ENCODE data around the gene ZBTB44. TPM values are rescaled to one million over a fixed set of nuclear protein-coding genes. Genes with fewer than 3 reads are reported as not detected.
A peak's percentile ranks its signal among the peaks of the same experiment; 100 is the strongest.

The ZBTB44 gene
- total RNA-seq, 4 donors from 2014 or later: 35.8 to 52.7 (median 45.7) TPM

DNA sequence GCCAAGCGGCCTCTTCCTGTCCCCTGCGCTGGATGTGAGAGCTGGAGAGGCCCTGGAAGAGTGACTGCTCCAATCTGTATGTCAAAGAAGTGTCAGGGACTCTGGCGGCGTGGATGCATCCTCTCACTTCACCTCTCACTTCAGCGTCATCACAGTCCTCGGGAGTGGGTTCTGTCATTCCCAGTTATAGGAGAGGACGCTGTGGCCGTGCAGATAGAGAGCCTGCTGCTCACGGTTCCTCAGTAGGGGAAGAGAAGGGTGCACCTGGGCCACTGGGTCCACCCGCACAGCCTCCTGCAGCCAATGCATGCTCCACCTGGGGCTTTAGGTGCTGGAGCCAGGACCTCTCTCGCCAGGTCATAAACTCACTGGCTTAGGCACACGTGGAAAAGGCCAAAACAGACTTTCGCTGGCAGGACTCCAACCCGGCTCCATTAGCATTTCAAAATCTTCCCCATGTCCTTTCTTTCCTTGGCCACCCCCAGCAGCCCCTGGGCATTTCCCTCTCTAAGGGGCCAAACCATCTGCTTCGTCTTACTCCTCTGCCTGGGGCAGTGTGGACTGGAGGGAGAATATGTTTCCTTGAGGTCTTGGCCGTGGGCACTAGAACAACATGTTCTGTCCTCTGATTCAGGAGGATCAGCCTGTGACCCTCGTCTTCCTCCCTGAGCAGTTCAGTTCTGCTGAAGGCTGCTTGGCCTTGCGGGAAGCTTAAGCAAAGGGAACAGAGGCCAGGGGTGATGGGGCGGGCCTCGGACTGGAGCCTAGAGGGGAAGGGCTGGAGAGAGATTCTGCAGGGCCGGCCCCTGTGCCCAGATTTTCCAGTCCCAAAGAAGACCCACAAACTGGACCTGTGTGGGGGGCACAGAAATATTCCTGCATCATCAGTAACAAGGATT lies 97.3 kb downstream of the ZBTB44 start:
- TF ChIP-seq POLR2A (IDR thresholded peaks at IDR 0.05): no peak
- TF ChIP-seq, protein P1, sequence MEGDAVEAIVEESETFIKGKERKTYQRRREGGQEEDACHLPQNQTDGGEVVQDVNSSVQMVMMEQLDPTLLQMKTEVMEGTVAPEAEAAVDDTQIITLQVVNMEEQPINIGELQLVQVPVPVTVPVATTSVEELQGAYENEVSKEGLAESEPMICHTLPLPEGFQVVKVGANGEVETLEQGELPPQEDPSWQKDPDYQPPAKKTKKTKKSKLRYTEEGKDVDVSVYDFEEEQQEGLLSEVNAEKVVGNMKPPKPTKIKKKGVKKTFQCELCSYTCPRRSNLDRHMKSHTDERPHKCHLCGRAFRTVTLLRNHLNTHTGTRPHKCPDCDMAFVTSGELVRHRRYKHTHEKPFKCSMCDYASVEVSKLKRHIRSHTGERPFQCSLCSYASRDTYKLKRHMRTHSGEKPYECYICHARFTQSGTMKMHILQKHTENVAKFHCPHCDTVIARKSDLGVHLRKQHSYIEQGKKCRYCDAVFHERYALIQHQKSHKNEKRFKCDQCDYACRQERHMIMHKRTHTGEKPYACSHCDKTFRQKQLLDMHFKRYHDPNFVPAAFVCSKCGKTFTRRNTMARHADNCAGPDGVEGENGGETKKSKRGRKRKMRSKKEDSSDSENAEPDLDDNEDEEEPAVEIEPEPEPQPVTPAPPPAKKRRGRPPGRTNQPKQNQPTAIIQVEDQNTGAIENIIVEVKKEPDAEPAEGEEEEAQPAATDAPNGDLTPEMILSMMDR (IDR thresholded peaks at IDR 0.05): no peak
- intact Hi-C loops (cut with DNase I; ENCODE audit: low total_unique reads): loop anchor here (10.0 kb wide), 1 partner anchor 647 kb away; no protein-coding TSS in a partner anchor
- no peak overlapping the region for H3K4me3 ChIP-seq (ENCODE audit: low read depth, poor library complexity, severe bottlenecking)
- peak; percentile 12 to 80 for DNase-seq (ENCODE audit: low spot score in 2 of 2)
- WGBS, 2 donors: 76 to 80% methylated on average over 19 to 21 of the region's 21 CpGs

DNA sequence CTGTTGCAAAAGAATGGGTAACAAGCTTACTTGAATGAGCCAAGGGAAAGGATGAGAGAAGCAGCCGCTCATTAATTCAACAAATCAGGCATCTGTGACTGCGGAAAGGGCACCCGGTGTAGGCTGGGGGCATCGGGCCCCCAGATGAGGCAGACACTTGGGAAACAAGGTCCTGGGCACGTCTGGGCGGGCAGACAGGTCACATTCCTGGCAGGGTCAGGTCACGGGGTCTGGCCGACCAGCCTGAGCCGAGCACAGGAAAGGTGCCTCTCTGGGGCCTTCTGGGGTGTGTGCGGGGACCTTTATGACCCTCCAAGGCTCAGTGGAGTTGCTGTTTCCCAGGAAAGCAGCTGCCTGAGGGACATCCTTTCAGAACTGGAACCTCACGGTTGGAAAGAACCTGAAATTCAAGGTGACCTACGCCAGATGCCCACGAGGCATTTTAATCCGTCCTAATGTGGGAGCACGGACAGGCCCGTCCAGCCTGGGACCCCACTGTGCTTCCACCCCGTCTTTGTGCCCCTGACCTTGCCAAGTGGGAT lies 98.1 kb downstream of the ZBTB44 start:
- 44 to 61% methylated on average over 16 to 17 of the region's 17 CpGs for WGBS, 2 donors

DNA sequence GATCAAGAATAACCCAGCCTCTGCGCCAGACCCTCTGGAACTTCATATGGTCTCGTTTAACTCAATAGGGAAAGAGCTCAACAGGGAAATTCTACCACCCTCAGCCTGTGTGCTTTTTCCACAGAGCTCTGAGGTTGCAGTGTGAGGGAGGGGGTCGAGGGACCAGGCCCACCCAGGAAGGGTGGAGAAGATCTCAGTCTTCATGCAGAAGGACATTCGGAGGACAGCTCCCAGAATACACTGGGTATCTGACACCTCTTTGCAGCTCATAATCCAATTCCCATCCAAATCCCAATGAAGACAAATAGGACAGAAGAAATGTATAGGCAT lies 98.5 kb downstream of the ZBTB44 start:
- intact Hi-C loops (cut with DNase I; ENCODE audit: low total_unique reads): loop anchor here (10.0 kb wide), 1 partner anchor 649 kb away; no protein-coding TSS in a partner anchor
- no peak overlapping the region for H3K4me3 ChIP-seq (ENCODE audit: low read depth, poor library complexity, severe bottlenecking)
- DNase-seq (ENCODE audit: low spot score in 2 of 2): no peak
- 61 to 62% methylated on average over 4 of the region's 4 CpGs for WGBS, 2 donors
- TF ChIP-seq POLR2A (IDR thresholded peaks at IDR 0.05): no peak
- TF ChIP-seq, protein P1 (IDR thresholded peaks at IDR 0.05): no peak

More for the DNA sequence above, 98.1 kb downstream of the ZBTB44 start:
- DNase-seq (ENCODE audit: low spot score in 2 of 2): peak in 1 of 2 donors; percentile 10
- intact Hi-C loops (cut with DNase I; ENCODE audit: low total_unique reads): loop anchor here (10.0 kb wide), 1 partner anchor 648 kb away; no protein-coding TSS in a partner anchor
- H3K4me3 ChIP-seq (ENCODE audit: low read depth, poor library complexity, severe bottlenecking): no peak overlapping the region
- TF ChIP-seq, protein P1 (IDR thresholded peaks at IDR 0.05): no peak
- TF ChIP-seq POLR2A (IDR thresholded peaks at IDR 0.05): no peak

DNA sequence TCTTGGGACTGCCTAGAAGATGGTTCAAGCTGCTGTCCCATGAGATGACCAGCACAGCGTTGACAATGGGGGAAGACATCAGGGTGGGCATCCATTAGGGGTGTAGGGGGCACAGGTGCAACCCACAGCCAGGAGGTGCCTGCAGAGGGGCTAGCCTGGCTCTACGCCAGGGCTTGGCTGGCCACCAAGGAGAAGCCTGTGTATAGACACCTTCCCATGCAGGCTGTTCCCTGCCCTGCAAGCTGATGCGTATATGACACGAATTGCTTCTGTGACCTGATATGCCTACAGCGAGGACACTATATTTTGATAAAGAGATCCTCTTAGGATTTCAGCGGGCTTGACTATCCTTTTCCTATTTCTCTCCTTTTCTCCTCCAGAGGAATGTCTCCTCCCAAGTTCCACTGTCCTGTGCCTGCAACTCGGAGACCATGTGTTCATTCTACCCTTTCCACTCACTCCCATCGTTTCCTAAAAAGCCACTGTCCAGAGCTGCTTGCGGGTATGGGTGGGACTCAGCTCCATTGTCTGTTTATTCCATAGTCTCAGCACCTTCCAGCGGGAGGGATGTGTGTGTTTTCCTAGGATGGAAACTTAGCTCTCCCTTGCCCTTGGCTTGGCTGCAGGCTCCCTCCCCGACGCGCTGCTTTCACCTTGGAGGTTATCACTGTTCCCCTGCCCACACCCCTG lies 99.0 kb downstream of the ZBTB44 start:
- DNase-seq (ENCODE audit: low spot score in 2 of 2): peak; percentile 11 to 82
- no peak overlapping the region for H3K4me3 ChIP-seq (ENCODE audit: low read depth, poor library complexity, severe bottlenecking)
- TF ChIP-seq POLR2A (IDR thresholded peaks at IDR 0.05): no peak
- TF ChIP-seq, protein P1 (IDR thresholded peaks at IDR 0.05): no peak
- intact Hi-C loops (cut with DNase I; ENCODE audit: low total_unique reads): loop anchor here (10.0 kb wide), 1 partner anchor 649 kb away; no protein-coding TSS in a partner anchor
- WGBS, 2 donors: 62 to 66% methylated on average over 13 of the region's 13 CpGs

DNA sequence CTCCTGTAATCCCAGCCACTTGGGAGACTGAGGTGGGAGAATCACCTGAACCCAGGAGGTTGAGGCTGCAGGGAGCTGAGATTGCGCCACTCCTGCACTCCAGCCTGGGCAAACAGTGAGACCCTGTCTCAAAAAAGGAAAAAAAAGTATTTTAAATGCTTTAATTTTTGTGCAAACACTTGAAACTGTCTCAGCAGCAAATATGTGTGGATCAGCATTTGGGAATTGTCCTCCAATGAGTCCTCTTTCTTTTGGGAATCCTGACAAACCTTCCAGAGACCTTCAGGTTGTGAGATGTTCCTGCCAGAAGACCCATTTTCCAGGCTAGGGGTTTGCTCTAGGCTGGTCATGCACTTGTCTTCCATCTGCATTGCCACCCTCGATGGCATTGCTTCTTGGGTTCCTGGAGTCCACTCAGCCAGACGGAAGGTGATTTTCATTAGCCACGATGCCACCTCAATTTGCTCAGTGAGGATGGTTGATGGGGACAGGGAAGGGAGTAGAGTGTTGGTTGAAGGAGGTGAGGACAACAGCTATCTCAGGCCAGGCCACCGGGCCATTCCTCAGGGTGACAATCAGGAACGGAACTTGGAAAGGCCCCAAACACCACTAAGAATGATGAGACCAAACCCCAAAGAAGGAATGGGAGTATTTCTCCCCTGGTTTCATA lies 99.7 kb downstream of the ZBTB44 start:
- TF ChIP-seq, protein P1 (IDR thresholded peaks at IDR 0.05): no peak
- no peak for TF ChIP-seq POLR2A (IDR thresholded peaks at IDR 0.05)
- WGBS, 2 donors: 85 to 86% methylated on average over 6 of the region's 6 CpGs
- no peak overlapping the region for H3K4me3 ChIP-seq (ENCODE audit: low read depth, poor library complexity, severe bottlenecking)
- peak; percentile 11 to 62 for DNase-seq (ENCODE audit: low spot score in 2 of 2)
- intact Hi-C loops (cut with DNase I; ENCODE audit: low total_unique reads): loop anchor here (5.0 to 10.0 kb wide), 2 partner anchors 212 to 650 kb away; partner anchors contain the start of gene ADAMTS8
